Osteocyte (in vitro differentiated cells): ENCODE measurements around the gene CCDC116. TPM values are rescaled to one million over a fixed set of nuclear protein-coding genes. Genes with fewer than 3 reads are reported as not detected.
"Not testable (repeated sequence)": the region's sequence is repeated elsewhere in the genome, so short reads cannot be mapped to it uniquely, and the experiment has no call there.

Experiments used
- DNase-seq: peaks from one replicate; pipeline ENCODE4 v3.0.0; 2021; ENCODE audit warnings: mixed read lengths; ENCODE audit not compliant: unreplicated experiment; ENCODE audit errors: extremely low spot score
- H3K27ac Mint-ChIP-seq: one replicate; pipeline ENCODE4 v1.8.0; 2021; ENCODE audit warnings: mild to moderate bottlenecking, mixed read lengths; ENCODE audit not compliant: unreplicated experiment
- H3K27me3 Mint-ChIP-seq: one replicate; pipeline ENCODE4 v1.8.0; 2021; ENCODE audit warnings: mixed read lengths; ENCODE audit not compliant: unreplicated experiment
- H3K36me3 Mint-ChIP-seq: one replicate; pipeline ENCODE4 v1.8.0; 2021; ENCODE audit warnings: mixed read lengths; ENCODE audit not compliant: unreplicated experiment
- H3K4me1 Mint-ChIP-seq: one replicate; pipeline ENCODE4 v1.8.0; 2021; ENCODE audit warnings: mixed read lengths; ENCODE audit not compliant: unreplicated experiment
- H3K4me3 Mint-ChIP-seq: one replicate; pipeline ENCODE4 v1.8.0; 2021; ENCODE audit warnings: mild to moderate bottlenecking, moderate library complexity, mixed read lengths; ENCODE audit not compliant: unreplicated experiment
- H3K9me3 Mint-ChIP-seq: one replicate; pipeline ENCODE4 v1.8.0; 2021; ENCODE audit warnings: mixed read lengths; ENCODE audit not compliant: unreplicated experiment
- total RNA-seq: library from RNA; stranded (reverse); gene quantifications from 2 replicates; pipeline ENCODE4 v1.2.1, GENCODE V29; 2021
- TF ChIP-seq, protein P1 (sequence below): fragments of 200-600 bp; sonication (generic); IDR thresholded peaks from 2 replicates; pipeline ENCODE4 v1.5.0; 2021; ENCODE audit warnings: antibody characterized with exemption, mild to moderate bottlenecking, moderate library complexity

Gene CCDC116
- total RNA-seq, 1 donor from 2014 or later = 0.59 TPM

DNA sequence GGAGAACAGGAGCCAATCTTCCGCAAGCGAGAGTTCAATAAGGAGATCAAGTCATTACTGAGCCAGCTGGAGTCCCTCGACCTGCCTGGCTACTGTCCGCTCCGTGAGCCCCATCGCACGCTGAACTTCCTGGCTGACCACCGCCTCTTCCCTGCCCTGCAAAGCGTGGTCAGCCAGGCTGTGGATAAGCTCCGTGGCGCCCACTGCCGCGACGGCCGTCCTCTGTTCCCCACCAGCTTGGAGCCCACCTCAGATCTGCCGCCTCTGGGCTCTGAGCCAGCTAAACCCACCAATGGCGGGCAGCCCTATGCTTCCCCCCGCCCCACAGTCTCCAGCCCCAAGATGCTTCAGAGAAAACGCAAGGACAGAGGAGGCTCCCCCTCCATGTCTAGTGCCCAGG is 2.3 kb downstream of the CCDC116 start:
- no peak for DNase-seq
- no peaks in the 10 kb centered on the region for H3K36me3 Mint-ChIP-seq
- no peak overlapping the region for H3K4me3 Mint-ChIP-seq
- no peaks in the 10 kb centered on the region for H3K27me3 Mint-ChIP-seq
- no peaks in the 10 kb centered on the region for H3K9me3 Mint-ChIP-seq
- H3K27ac Mint-ChIP-seq = no peak overlapping the region
- no peaks in the 10 kb centered on the region for H3K4me1 Mint-ChIP-seq
- TF ChIP-seq, protein P1, sequence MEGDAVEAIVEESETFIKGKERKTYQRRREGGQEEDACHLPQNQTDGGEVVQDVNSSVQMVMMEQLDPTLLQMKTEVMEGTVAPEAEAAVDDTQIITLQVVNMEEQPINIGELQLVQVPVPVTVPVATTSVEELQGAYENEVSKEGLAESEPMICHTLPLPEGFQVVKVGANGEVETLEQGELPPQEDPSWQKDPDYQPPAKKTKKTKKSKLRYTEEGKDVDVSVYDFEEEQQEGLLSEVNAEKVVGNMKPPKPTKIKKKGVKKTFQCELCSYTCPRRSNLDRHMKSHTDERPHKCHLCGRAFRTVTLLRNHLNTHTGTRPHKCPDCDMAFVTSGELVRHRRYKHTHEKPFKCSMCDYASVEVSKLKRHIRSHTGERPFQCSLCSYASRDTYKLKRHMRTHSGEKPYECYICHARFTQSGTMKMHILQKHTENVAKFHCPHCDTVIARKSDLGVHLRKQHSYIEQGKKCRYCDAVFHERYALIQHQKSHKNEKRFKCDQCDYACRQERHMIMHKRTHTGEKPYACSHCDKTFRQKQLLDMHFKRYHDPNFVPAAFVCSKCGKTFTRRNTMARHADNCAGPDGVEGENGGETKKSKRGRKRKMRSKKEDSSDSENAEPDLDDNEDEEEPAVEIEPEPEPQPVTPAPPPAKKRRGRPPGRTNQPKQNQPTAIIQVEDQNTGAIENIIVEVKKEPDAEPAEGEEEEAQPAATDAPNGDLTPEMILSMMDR = no peak

DNA sequence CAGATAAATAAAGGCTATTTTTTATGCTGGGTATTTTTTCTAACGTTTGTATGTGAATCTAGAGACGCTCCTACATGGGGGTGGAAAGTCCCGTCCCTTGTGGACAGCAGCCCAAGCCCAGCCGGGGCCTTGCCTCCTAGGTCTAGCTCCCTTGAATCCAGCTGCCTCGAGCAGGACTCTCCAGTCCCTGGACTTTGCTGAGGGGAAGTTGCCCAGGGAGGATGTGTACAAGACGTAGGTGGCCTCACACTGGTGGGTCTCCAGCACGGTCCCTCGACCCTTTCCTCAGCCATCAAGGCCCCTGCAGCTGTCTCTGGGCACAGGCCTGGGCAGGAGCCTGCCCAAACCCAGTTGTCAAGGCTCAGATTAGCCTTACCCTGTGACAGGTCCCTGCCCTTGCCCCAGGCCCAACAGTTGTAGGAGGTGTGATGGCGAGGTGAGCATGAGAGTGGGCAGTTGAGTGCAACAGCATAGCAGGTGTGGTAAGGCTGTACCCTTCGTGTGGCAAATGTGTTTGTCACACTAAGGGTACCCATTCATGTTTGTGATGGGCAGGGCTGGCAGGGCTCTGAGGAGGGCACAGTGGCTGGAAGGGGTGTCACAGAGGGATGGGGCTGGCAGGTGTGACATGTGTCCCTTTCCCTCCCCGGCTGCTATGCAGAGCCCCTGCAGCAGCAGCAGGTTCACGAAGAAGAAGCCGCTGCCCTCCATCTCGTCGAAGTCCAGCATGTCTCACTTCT is 3.4 kb downstream of the CCDC116 start:
- no peaks in the 10 kb centered on the region for H3K36me3 Mint-ChIP-seq
- H3K27ac Mint-ChIP-seq = no peak overlapping the region
- no peak for DNase-seq
- H3K4me3 Mint-ChIP-seq = no peak overlapping the region
- H3K9me3 Mint-ChIP-seq = no peaks in the 10 kb centered on the region
- TF ChIP-seq, protein P1 = no peak
- H3K4me1 Mint-ChIP-seq = peaks cover 2% of the 10 kb centered on the region
- H3K27me3 Mint-ChIP-seq = no peaks in the 10 kb centered on the region

DNA sequence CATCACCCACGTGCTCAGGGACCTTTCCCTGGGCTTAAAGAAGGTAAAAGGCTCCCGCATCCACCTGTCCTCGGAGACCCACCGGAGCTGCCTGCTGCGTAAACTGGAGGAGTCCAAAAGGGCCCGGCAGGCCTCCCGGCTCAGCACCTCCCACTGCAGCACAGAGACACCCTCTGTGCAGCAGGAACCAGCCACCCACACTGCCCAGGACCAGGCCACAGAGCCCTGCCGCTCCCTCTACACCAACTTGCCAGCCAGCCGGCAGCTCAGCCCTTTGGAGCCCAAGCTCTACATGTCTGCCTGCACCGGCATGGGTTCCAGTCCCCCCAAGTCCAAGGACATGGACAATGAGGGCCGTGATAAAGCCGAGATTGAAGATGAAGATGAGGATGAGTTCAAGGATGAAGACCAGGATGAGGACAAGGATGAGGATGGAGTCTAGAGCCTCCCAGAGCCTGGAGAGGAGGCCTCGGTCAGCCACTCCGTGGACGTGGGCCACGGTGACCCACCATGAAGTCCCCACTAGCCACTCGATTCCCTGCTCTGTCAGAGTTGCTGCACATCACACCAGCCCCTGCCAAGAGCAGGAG is 4.2 kb downstream of the CCDC116 start:
- H3K4me3 Mint-ChIP-seq = no peak overlapping the region
- no peaks in the 10 kb centered on the region for H3K9me3 Mint-ChIP-seq
- no peak for DNase-seq
- no peak overlapping the region for H3K27ac Mint-ChIP-seq
- H3K27me3 Mint-ChIP-seq = no peaks in the 10 kb centered on the region
- peaks cover 8% of the 10 kb centered on the region for H3K4me1 Mint-ChIP-seq
- TF ChIP-seq, protein P1 = no peak
- H3K36me3 Mint-ChIP-seq = no peaks in the 10 kb centered on the region

DNA sequence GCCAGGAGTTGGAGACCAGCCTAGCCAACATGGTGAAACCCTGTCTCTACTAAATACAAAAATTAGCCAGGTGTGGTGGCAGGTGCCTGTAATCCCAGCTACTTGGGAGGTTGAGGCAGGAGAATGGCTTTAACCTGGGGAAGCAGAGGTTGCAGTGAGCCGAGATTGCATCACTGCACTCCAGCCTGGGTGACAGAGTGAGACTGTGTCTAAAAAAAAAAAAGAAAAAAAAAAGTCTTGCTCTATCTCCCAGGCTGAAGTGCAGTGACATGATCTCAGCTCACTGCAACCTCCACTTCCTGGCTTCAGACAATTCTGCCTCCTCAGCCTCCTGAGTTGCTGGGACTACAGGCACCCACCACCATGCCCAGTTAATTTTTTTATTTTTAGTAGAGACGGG is 4.9 kb downstream of the CCDC116 start:
- H3K27ac Mint-ChIP-seq, H3K4me1 Mint-ChIP-seq, H3K9me3 Mint-ChIP-seq, H3K36me3 Mint-ChIP-seq, H3K27me3 Mint-ChIP-seq, H3K4me3 Mint-ChIP-seq, DNase-seq: not testable (repeated sequence)

DNA sequence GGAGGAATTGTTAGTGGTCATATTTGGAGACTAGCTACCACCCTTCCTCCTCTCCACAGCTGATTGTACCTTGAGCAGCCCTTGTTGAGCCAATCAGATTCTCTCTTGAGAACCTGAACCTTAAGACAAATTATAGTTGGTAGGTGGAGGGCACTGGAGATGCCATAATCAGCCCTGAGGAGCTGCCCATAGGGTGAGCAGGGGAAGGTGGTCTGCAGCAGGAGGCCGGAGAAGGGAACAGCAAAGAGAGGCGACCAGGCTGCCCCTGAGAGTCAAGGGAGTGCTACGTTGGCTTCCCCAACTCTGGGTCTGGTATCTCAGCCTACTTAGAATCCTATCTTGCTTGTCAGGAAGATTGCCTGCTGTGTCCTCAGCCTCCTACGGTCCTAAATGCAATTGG is 6.8 kb downstream of the CCDC116 start:
- no peak for DNase-seq
- TF ChIP-seq, protein P1 = no peak
- H3K27ac Mint-ChIP-seq = no peak overlapping the region
- no peak overlapping the region for H3K4me3 Mint-ChIP-seq
- no peaks in the 10 kb centered on the region for H3K36me3 Mint-ChIP-seq
- H3K9me3 Mint-ChIP-seq = no peaks in the 10 kb centered on the region
- H3K27me3 Mint-ChIP-seq = no peaks in the 10 kb centered on the region
- H3K4me1 Mint-ChIP-seq = peaks cover 16% of the 10 kb centered on the region
